ENCODE measurements around the gene TSPAN3. TPM values are rescaled to one million over a fixed set of nuclear protein-coding genes. Genes with fewer than 3 reads are reported as not detected.

The TSPAN3 gene
- total RNA-seq, 1 experiment from 2014 or later: 140 TPM

GRCh38 chr15:77017091-77017660 lies 53.7 kb downstream of the TSPAN3 start:
- no TSS peak for BruUV-seq (replicated peaks)

GRCh38 chr15:77016321-77016695 lies 54.6 kb downstream of the TSPAN3 start:
- no TSS peak for BruUV-seq (replicated peaks)
- H3K9ac ChIP-seq (ENCODE audit: low read length): no peak overlapping the region
- no peak overlapping the region for H3K27ac ChIP-seq (ENCODE audit: low read length)
- H3K79me2 ChIP-seq (ENCODE audit: low read length): no peaks in the 10 kb centered on the region
- H3F3A ChIP-seq (ENCODE audit: low read length, unreplicated experiment): no peaks in the 10 kb centered on the region
- H4K20me1 ChIP-seq (ENCODE audit: low read length): no peaks in the 10 kb centered on the region
- POLR2A ChIA-PET (ENCODE audit: unreplicated experiment): no interaction called here
- H2AFZ ChIP-seq (ENCODE audit: low read length): no peak overlapping the region
- intact Hi-C loops (cut with micrococcal nuclease): no loop called here
- H3K4me1 ChIP-seq (ENCODE audit: insufficient read depth, low read length): no peaks in the 10 kb centered on the region
- CTCF ChIA-PET: no interaction called here
- H3K4me2 ChIP-seq (ENCODE audit: low read length): no peak overlapping the region
- ATAC-seq (no peak), DNase-seq (no peak)
- no peaks in the 10 kb centered on the region for H3K9me2 ChIP-seq (replicated peaks; ENCODE audit: low read length)
- H3K27me3 ChIP-seq (ENCODE audit: low read length): no peaks in the 10 kb centered on the region
- TF ChIP-seq CTCF (conservative IDR thresholded peaks at IDR 0.05; ENCODE audit: low read depth, low read length) (no peak), EZH2phosphoT487 (IDR thresholded peaks at IDR 0.05; ENCODE audit: borderline replicate concordance, low read length) (no peak), EZH2 (IDR thresholded peaks at IDR 0.05; ENCODE audit: low read length, unreplicated experiment) (no peak)
- no peak overlapping the region for H3K4me3 ChIP-seq (ENCODE audit: low read length)
- H3K36me3 ChIP-seq (ENCODE audit: low read depth, low read length): no peaks in the 10 kb centered on the region
- H3K9me3 ChIP-seq (ENCODE audit: low read length): no peaks in the 10 kb centered on the region

More at GRCh38 chr15:77017091-77017660, 53.7 kb downstream of the TSPAN3 start:
- H3K9me2 ChIP-seq (replicated peaks; ENCODE audit: low read length): no peaks in the 10 kb centered on the region
- ATAC-seq: no peak
- H3K36me3 ChIP-seq (ENCODE audit: low read depth, low read length): no peaks in the 10 kb centered on the region
- ChIA-PET CTCF (no interaction called here), POLR2A (ENCODE audit: unreplicated experiment) (no interaction called here)
- no peaks in the 10 kb centered on the region for H4K20me1 ChIP-seq (ENCODE audit: low read length)
- H2AFZ ChIP-seq (ENCODE audit: low read length): no peak overlapping the region
- no peak for TF ChIP-seq EZH2phosphoT487 (IDR thresholded peaks at IDR 0.05; ENCODE audit: borderline replicate concordance, low read length)
- TF ChIP-seq CTCF (conservative IDR thresholded peaks at IDR 0.05; ENCODE audit: low read depth, low read length): no peak
- no peak for TF ChIP-seq EZH2 (IDR thresholded peaks at IDR 0.05; ENCODE audit: low read length, unreplicated experiment)
- intact Hi-C loops (cut with micrococcal nuclease): no loop called here
- H3K27ac ChIP-seq (ENCODE audit: low read length): no peak overlapping the region
- H3K79me2 ChIP-seq (ENCODE audit: low read length): no peaks in the 10 kb centered on the region
- no peak for DNase-seq
- peaks cover 6% of the 10 kb centered on the region; the same call in 1 of the 2 replicates for H3K4me1 ChIP-seq (ENCODE audit: insufficient read depth, low read length)
- no peaks in the 10 kb centered on the region for H3F3A ChIP-seq (ENCODE audit: low read length, unreplicated experiment)
- no peaks in the 10 kb centered on the region for H3K27me3 ChIP-seq (ENCODE audit: low read length)
- no peaks in the 10 kb centered on the region for H3K9me3 ChIP-seq (ENCODE audit: low read length)
- no peak overlapping the region for H3K4me2 ChIP-seq (ENCODE audit: low read length)
- H3K9ac ChIP-seq (ENCODE audit: low read length): no peak overlapping the region
- H3K4me3 ChIP-seq (ENCODE audit: low read length): no peak overlapping the region

- Histone ChIP-seq H3K36me3 (ENCODE audit: low read depth, low read length) (no peaks in the 10 kb centered on the region), H4K20me1 (ENCODE audit: low read length) (no peaks in the 10 kb centered on the region), H3F3A (ENCODE audit: low read length, unreplicated experiment) (no peaks in the 10 kb centered on the region), H3K4me2 (ENCODE audit: low read length) (no peak overlapping the region), H3K79me2 (ENCODE audit: low read length) (no peaks in the 10 kb centered on the region), H3K9ac (ENCODE audit: low read length) (no peak overlapping the region), H3K27me3 (ENCODE audit: low read length) (no peaks in the 10 kb centered on the region), H3K9me2 (replicated peaks; ENCODE audit: low read length) (no peaks in the 10 kb centered on the region), H3K4me3 (ENCODE audit: low read length) (no peak overlapping the region), H3K4me1 (ENCODE audit: insufficient read depth, low read length) (no peaks in the 10 kb centered on the region), H3K9me3 (ENCODE audit: low read length) (no peaks in the 10 kb centered on the region), H3K27ac (ENCODE audit: low read length) (no peak overlapping the region), H2AFZ (ENCODE audit: low read length) (no peak overlapping the region)
- BruUV-seq (replicated peaks): no TSS peak
- POLR2A ChIA-PET (ENCODE audit: unreplicated experiment): no interaction called here
- intact Hi-C loops (cut with micrococcal nuclease): no loop called here
- no peak for ATAC-seq
- CTCF ChIA-PET: no interaction called here
- DNase-seq: no peak
- TF ChIP-seq EZH2 (IDR thresholded peaks at IDR 0.05; ENCODE audit: low read length, unreplicated experiment): no peak
- TF ChIP-seq EZH2phosphoT487 (IDR thresholded peaks at IDR 0.05; ENCODE audit: borderline replicate concordance, low read length): no peak
- no peak for TF ChIP-seq CTCF (conservative IDR thresholded peaks at IDR 0.05; ENCODE audit: low read depth, low read length)
These were observed 55.1 kb downstream of the TSPAN3 start for GRCh38 chr15:77015646-77016320.

Data from PC-3 (cell line).